ENCODE results near the gene PCDH12. TPM values are rescaled to one million over a fixed set of nuclear protein-coding genes. Genes with fewer than 3 reads are reported as not detected.

PCDH12 gene
- total RNA-seq, 1 donor from 2014 or later: not detected

DNA sequence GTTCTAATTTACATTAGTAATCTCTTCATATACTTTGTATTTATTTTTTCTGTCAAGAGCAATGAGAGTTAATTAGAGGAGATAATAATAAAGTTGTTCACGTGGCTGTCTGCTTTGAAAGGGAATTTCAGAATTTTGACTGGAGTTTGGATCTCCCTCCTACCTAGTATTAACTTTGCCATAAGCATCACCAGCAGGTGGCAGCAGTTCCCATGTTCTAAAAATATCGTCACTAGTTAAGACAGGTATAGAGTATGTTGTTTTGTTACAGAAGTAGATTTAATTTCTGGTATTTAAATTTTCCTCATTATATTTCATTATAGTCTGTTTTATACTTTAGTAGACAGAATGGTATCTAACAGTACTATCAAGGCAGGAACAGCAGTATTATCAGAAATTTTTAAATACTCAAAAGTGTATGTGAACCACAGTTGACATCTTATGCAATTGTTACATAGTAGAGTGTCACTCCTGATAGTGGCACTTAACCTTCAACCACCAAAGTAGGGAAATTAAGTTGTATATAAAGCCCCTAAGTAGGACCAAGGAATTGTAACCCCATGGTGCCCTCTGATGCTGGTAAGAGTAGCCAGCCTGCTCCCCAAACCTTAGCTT lies 34.5 kb upstream of the PCDH12 start:
- H3K27ac ChIP-seq: no peak overlapping the region
- no peak overlapping the region for H3K27ac Mint-ChIP-seq
- TF ChIP-seq, protein P1, sequence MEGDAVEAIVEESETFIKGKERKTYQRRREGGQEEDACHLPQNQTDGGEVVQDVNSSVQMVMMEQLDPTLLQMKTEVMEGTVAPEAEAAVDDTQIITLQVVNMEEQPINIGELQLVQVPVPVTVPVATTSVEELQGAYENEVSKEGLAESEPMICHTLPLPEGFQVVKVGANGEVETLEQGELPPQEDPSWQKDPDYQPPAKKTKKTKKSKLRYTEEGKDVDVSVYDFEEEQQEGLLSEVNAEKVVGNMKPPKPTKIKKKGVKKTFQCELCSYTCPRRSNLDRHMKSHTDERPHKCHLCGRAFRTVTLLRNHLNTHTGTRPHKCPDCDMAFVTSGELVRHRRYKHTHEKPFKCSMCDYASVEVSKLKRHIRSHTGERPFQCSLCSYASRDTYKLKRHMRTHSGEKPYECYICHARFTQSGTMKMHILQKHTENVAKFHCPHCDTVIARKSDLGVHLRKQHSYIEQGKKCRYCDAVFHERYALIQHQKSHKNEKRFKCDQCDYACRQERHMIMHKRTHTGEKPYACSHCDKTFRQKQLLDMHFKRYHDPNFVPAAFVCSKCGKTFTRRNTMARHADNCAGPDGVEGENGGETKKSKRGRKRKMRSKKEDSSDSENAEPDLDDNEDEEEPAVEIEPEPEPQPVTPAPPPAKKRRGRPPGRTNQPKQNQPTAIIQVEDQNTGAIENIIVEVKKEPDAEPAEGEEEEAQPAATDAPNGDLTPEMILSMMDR (IDR thresholded peaks at IDR 0.05): peak; percentile 92
- TF ChIP-seq EZH2phosphoT487 (IDR thresholded peaks at IDR 0.05) (no peak), EZH2 (IDR thresholded peaks at IDR 0.05) (no peak)
- H3K4me1 Mint-ChIP-seq: no peaks in the 10 kb centered on the region
- H3K27me3 ChIP-seq: no peaks in the 10 kb centered on the region
- no peak overlapping the region for H3K4me3 ChIP-seq
- peaks cover 16% of the 10 kb centered on the region for H3K36me3 Mint-ChIP-seq
- no peaks in the 10 kb centered on the region for H3K4me1 ChIP-seq
- H3K9me3 ChIP-seq (ENCODE audit: low read depth): no peaks in the 10 kb centered on the region
- no peak overlapping the region for H3K4me2 ChIP-seq
- no peak overlapping the region for H3K4me3 Mint-ChIP-seq
- no peak overlapping the region for H3K9ac ChIP-seq
- H3K27me3 Mint-ChIP-seq (ENCODE audit: insufficient read depth, low read depth): no peaks in the 10 kb centered on the region
- no peak overlapping the region for H2AFZ ChIP-seq (replicated peaks)
- no peaks in the 10 kb centered on the region for H4K20me1 ChIP-seq (ENCODE audit: low read depth)
- no peaks in the 10 kb centered on the region for H3F3A ChIP-seq (ENCODE audit: low read depth)
- H3K9me3 Mint-ChIP-seq: no peaks in the 10 kb centered on the region
- H3K36me3 ChIP-seq: no peaks in the 10 kb centered on the region
- peak; percentile 77 for DNase-seq (ENCODE audit: low spot score)
- no peaks in the 10 kb centered on the region for H3K79me2 ChIP-seq (ENCODE audit: low read depth)

DNA sequence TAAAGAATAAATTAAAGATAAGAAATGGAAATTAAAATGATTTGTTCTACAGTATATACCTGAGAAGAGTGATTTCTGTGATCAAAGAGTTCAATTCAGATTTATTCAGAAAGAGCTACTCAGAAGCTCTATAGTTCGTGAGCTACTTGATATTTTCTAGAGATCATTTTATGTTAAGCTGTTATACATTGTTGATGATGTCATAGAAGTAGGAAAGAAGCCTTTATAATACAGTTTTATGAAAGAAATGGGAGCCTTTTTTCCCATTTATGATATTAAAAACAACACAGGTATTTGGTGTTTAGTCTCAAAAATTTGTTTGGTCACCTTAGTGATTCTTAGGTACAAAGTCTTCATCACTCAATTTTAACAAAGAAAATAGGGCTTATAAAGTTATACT lies 31.7 kb upstream of the PCDH12 start:
- Histone ChIP-seq H3K4me2 (no peak overlapping the region), H3K9ac (no peak overlapping the region), H3K27me3 (no peaks in the 10 kb centered on the region), H3K4me1 (no peaks in the 10 kb centered on the region), H3F3A (ENCODE audit: low read depth) (no peaks in the 10 kb centered on the region), H4K20me1 (ENCODE audit: low read depth) (no peaks in the 10 kb centered on the region), H3K27ac (no peak overlapping the region), H3K79me2 (ENCODE audit: low read depth) (no peaks in the 10 kb centered on the region), H2AFZ (replicated peaks) (no peak overlapping the region), H3K36me3 (peaks cover 5% of the 10 kb centered on the region), H3K4me3 (no peak overlapping the region), H3K9me3 (ENCODE audit: low read depth) (no peaks in the 10 kb centered on the region)
- Mint-ChIP-seq H3K36me3 (peaks cover 15% of the 10 kb centered on the region), H3K9me3 (no peaks in the 10 kb centered on the region), H3K4me3 (no peak overlapping the region), H3K4me1 (no peaks in the 10 kb centered on the region), H3K27me3 (ENCODE audit: insufficient read depth, low read depth) (no peaks in the 10 kb centered on the region), H3K27ac (no peak overlapping the region)
- DNase-seq (ENCODE audit: low spot score): no peak
- TF ChIP-seq EZH2 (IDR thresholded peaks at IDR 0.05) (no peak), EZH2phosphoT487 (IDR thresholded peaks at IDR 0.05) (no peak)
- TF ChIP-seq, protein P1 (IDR thresholded peaks at IDR 0.05): no peak

DNA sequence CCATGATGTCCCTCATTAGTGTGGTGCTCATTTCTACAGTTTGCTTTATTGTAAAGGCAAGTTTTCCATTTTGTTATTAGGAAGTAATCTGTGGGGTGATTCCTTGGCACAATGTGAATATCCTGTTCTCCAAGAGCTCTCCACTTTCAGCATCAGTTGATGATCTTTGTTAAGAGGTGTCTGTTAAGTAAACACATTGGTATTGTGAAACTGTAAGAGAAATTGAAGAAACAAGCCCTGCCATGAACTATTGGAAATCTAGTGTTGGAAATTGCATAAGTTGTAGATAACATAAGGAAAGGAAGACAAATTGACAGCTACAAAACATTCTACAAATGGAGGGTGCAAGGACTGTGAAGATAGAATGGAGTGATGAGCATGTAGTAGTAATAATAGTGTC lies 28.1 kb upstream of the PCDH12 start:
- H3K4me3 Mint-ChIP-seq: no peak overlapping the region

More for the DNA sequence above, 28.1 kb upstream of the PCDH12 start:
- Mint-ChIP-seq H3K27me3 (ENCODE audit: insufficient read depth, low read depth) (no peaks in the 10 kb centered on the region), H3K27ac (no peak overlapping the region), H3K36me3 (peaks cover 19% of the 10 kb centered on the region), H3K9me3 (no peaks in the 10 kb centered on the region), H3K4me1 (no peaks in the 10 kb centered on the region)
- Histone ChIP-seq H3K36me3 (peaks cover 10% of the 10 kb centered on the region), H3F3A (ENCODE audit: low read depth) (no peaks in the 10 kb centered on the region), H2AFZ (replicated peaks) (no peak overlapping the region), H3K9me3 (ENCODE audit: low read depth) (no peaks in the 10 kb centered on the region), H3K4me3 (no peak overlapping the region), H3K27me3 (no peaks in the 10 kb centered on the region), H4K20me1 (ENCODE audit: low read depth) (no peaks in the 10 kb centered on the region), H3K9ac (no peak overlapping the region), H3K4me2 (no peak overlapping the region), H3K79me2 (ENCODE audit: low read depth) (no peaks in the 10 kb centered on the region), H3K27ac (no peak overlapping the region), H3K4me1 (no peaks in the 10 kb centered on the region)
- TF ChIP-seq EZH2phosphoT487 (IDR thresholded peaks at IDR 0.05) (no peak), EZH2 (IDR thresholded peaks at IDR 0.05) (no peak)
- TF ChIP-seq, protein P1 (IDR thresholded peaks at IDR 0.05): no peak
- no peak for DNase-seq (ENCODE audit: low spot score)

Measured in neural progenitor cell (in vitro differentiated cells).